Mucosa of gallbladder (tissue), 1 donor: ENCODE results near the gene CRY2. TPM values are rescaled to one million over a fixed set of nuclear protein-coding genes. Genes with fewer than 3 reads are reported as not detected.
"Not testable (repeated sequence)": the region's sequence is repeated elsewhere in the genome, so short reads cannot be mapped to it uniquely, and the experiment has no call there.

Experiments
- DNase-seq: peaks from one replicate; pipeline ENCODE4 v3.0.0-alpha.2; 2020; ENCODE audit warnings: low spot score
- total RNA-seq: library from RNA; stranded (reverse); gene quantifications from one replicate; pipeline ENCODE4 v1.2.1, GENCODE V29; 2021
- donor health status: DM: no; HTN: no; CAD: no.

CRY2 gene
- total RNA-seq, 1 donor from 2014 or later = 61.9 TPM

- peak; percentile 63 for DNase-seq
These were observed 52.3 kb downstream of the CRY2 start for GRCh38 chr11:45899448-45900174.

- DNase-seq = not testable (repeated sequence)
These were observed 53.0 kb downstream of the CRY2 start for GRCh38 chr11:45900175-45900800.

GRCh38 chr11:45900916-45901617 lies 53.8 kb downstream of the CRY2 start:
- no peak for DNase-seq

- no peak for DNase-seq
These were observed 54.4 kb downstream of the CRY2 start for GRCh38 chr11:45901626-45902025.

- DNase-seq = no peak
These were observed 55.4 kb downstream of the CRY2 start for GRCh38 chr11:45902452-45903380.

GRCh38 chr11:45904309-45904915 lies 57.1 kb downstream of the CRY2 start:
- DNase-seq = no peak

- no peak for DNase-seq
These were observed 57.8 kb downstream of the CRY2 start for GRCh38 chr11:45905095-45905494.

GRCh38 chr11:45905576-45905975 lies 58.3 kb downstream of the CRY2 start:
- DNase-seq = not testable (repeated sequence)

- no peak for DNase-seq
These were observed 58.9 kb downstream of the CRY2 start for GRCh38 chr11:45906096-45906682.

- no peak for DNase-seq
These were observed 59.8 kb downstream of the CRY2 start, which contains the start of gene FREY1 for GRCh38 chr11:45906965-45907611. FREY1 (minus strand) TSS chr11:45907271; CDS start chr11:45907245, 26 bp downstream.

GRCh38 chr11:45907911-45908370 lies 60.7 kb downstream of the CRY2 start:
- DNase-seq = no peak

GRCh38 chr11:45909594-45910475 lies 62.6 kb downstream of the CRY2 start:
- no peak for DNase-seq

- DNase-seq = no peak
These were observed 63.3 kb downstream of the CRY2 start for GRCh38 chr11:45910623-45911022.

GRCh38 chr11:45913514-45913913 lies 66.2 kb downstream of the CRY2 start:
- DNase-seq = no peak

- DNase-seq = no peak
These were observed 66.8 kb downstream of the CRY2 start for GRCh38 chr11:45913942-45914635.

- DNase-seq = no peak
These were observed 68.2 kb downstream of the CRY2 start for GRCh38 chr11:45915446-45915845.

- no peak for DNase-seq
These were observed 70.0 kb downstream of the CRY2 start for GRCh38 chr11:45917286-45917622.

GRCh38 chr11:45917623-45918330 lies 70.5 kb downstream of the CRY2 start, which contains the start of gene PEX16:
PEX16 (minus strand) TSS chr11:45917877; CDS start chr11:45917811, 66 bp downstream.
- DNase-seq = peak; percentile 98
